Muscle of leg (tissue), 11 donors: ENCODE measurements around the gene NEURL2. TPM values are rescaled to one million over a fixed set of nuclear protein-coding genes. Genes with fewer than 3 reads are reported as not detected.

Experiments used
- DNase-seq: peaks from one replicate; pipeline ENCODE4 v3.0.0; 2013
- H3K27ac ChIP-seq: one replicate; pipeline ENCODE4 v1.5.1; 2013; ENCODE audit warnings: mild to moderate bottlenecking, low read length, control low read depth
- H3K27me3 ChIP-seq: one replicate; pipeline ENCODE4 v1.6.1; 2013; ENCODE audit warnings: low read length; ENCODE audit not compliant: control insufficient read depth, insufficient read depth
- H3K36me3 ChIP-seq: one replicate; pipeline ENCODE4 v1.6.1; 2013; ENCODE audit warnings: low read length; ENCODE audit not compliant: control insufficient read depth, insufficient read depth
- H3K4me1 ChIP-seq: one replicate; pipeline ENCODE4 v1.6.1; 2013; ENCODE audit warnings: low read length; ENCODE audit not compliant: control insufficient read depth, insufficient read depth
- H3K4me3 ChIP-seq: one replicate; pipeline ENCODE4 v1.5.1; 2013; ENCODE audit warnings: low read length, control low read depth
- H3K9me3 ChIP-seq: replicated peaks from 2 replicates; pipeline ENCODE4 v1.6.1; 2013; ENCODE audit warnings: low read depth, low read length; ENCODE audit not compliant: control insufficient read depth
- WGBS: methylation state at CpG from one replicate; pipeline ENCODE4 v1.1.5; 2013; ENCODE audit warnings: missing lambda C conversion rate; ENCODE audit not compliant: insufficient coverage; 5-methylcytosine and 5-hydroxymethylcytosine counted together
- polyA plus RNA-seq, 8 donors: library from polyadenylated mRNA; unstranded; fragments of 120-200 nt; gene quantifications; one replicate each; pipeline versions ENCODE4 v1.2.1 to v1.2.3, GENCODE V29; 2013; ENCODE audit warnings: inconsistent platforms in 1 of 8, low replicate concordance in 1 of 8; ENCODE audit not compliant: insufficient read length in 8 of 8, insufficient read depth in 1 of 8
- total RNA-seq: library from RNA; stranded (reverse); fragments of 120-200 nt; gene quantifications from one replicate; pipeline ENCODE4 v1.2.4, GENCODE V29; 2013

The NEURL2 gene
- total and polyA plus RNA-seq, 9 donors: 10.3 to 18.8 (median 15.4) TPM

- 85% methylated on average over 5 of the region's 5 CpGs for WGBS
- no peak overlapping the region for H3K27ac ChIP-seq
- H3K4me3 ChIP-seq: no peak overlapping the region
- peaks cover 4% of the 10 kb centered on the region for H3K36me3 ChIP-seq
- DNase-seq: no peak
- H3K9me3 ChIP-seq: no peaks in the 10 kb centered on the region
- no peaks in the 10 kb centered on the region for H3K27me3 ChIP-seq
- peaks cover 23% of the 10 kb centered on the region for H3K4me1 ChIP-seq
Measured at GRCh38 chr20:45859916-45860315, 31.1 kb downstream of the NEURL2 start.

- Histone ChIP-seq H3K4me1 (peaks cover 23% of the 10 kb centered on the region), H3K27ac (peak overlapping the region; percentile 84), H3K36me3 (peaks cover 15% of the 10 kb centered on the region), H3K9me3 (no peaks in the 10 kb centered on the region), H3K4me3 (peak overlapping the region; percentile 87), H3K27me3 (no peaks in the 10 kb centered on the region)
- 17% methylated on average over 1 of the region's 13 CpGs for WGBS
- DNase-seq: no peak
Measured at GRCh38 chr20:45857882-45858216, 33.2 kb downstream of the NEURL2 start.

- Histone ChIP-seq H3K27me3 (no peaks in the 10 kb centered on the region), H3K36me3 (peaks cover 17% of the 10 kb centered on the region), H3K4me1 (peaks cover 23% of the 10 kb centered on the region), H3K9me3 (no peaks in the 10 kb centered on the region), H3K4me3 (peak within 1 kb of the TSS; percentile 87), H3K27ac (peak within 1 kb of the TSS; percentile 84)
- DNase-seq: peak; percentile 100
- under 1% methylated on average over 24 of the region's 36 CpGs for WGBS
Measured at GRCh38 chr20:45857114-45857881, 33.7 kb downstream of the NEURL2 start, which contains the start of the genes ACOT8 and ZSWIM3. Gene ACOT8, minus strand, starts transcription at chr20:45857392. Its CDS starts 77 bp downstream, at chr20:45857315. Gene ZSWIM3, plus strand, starts transcription at chr20:45857614. Its CDS starts 212 bp downstream, at chr20:45857826.

- H3K9me3 ChIP-seq: no peaks in the 10 kb centered on the region
- H3K27ac ChIP-seq: no peak overlapping the region
- no CpG with 5 or more reads among the region's 2 CpGs for WGBS
- DNase-seq: no peak
- peaks cover 23% of the 10 kb centered on the region for H3K4me1 ChIP-seq
- H3K36me3 ChIP-seq: peaks cover 36% of the 10 kb centered on the region
- H3K27me3 ChIP-seq: no peaks in the 10 kb centered on the region
- H3K4me3 ChIP-seq: no peak overlapping the region
Measured at GRCh38 chr20:45853484-45853883, 37.5 kb downstream of the NEURL2 start.

GRCh38 chr20:45852326-45852725 is 38.7 kb downstream of the NEURL2 start:
- peaks cover 43% of the 10 kb centered on the region for H3K36me3 ChIP-seq
- H3K27me3 ChIP-seq: no peaks in the 10 kb centered on the region
- no CpG with 5 or more reads among the region's 6 CpGs for WGBS
- no peaks in the 10 kb centered on the region for H3K9me3 ChIP-seq
- H3K27ac ChIP-seq: no peak overlapping the region
- no peak for DNase-seq
- no peak overlapping the region for H3K4me3 ChIP-seq
- H3K4me1 ChIP-seq: peaks cover 15% of the 10 kb centered on the region

GRCh38 chr20:45851501-45851900 is 39.5 kb downstream of the NEURL2 start:
- H3K36me3 ChIP-seq: peaks cover 50% of the 10 kb centered on the region
- H3K27me3 ChIP-seq: no peaks in the 10 kb centered on the region
- DNase-seq: no peak
- H3K9me3 ChIP-seq: no peaks in the 10 kb centered on the region
- H3K4me1 ChIP-seq: peaks cover 12% of the 10 kb centered on the region
- H3K27ac ChIP-seq: no peak overlapping the region
- no peak overlapping the region for H3K4me3 ChIP-seq

GRCh38 chr20:45850926-45851325 is 40.1 kb downstream of the NEURL2 start:
- DNase-seq: no peak
- Histone ChIP-seq H3K4me3 (no peak overlapping the region), H3K9me3 (no peaks in the 10 kb centered on the region), H3K27ac (no peak overlapping the region), H3K27me3 (no peaks in the 10 kb centered on the region), H3K36me3 (peaks cover 56% of the 10 kb centered on the region), H3K4me1 (peaks cover 6% of the 10 kb centered on the region)
- no CpG with 5 or more reads among the region's 1 CpG for WGBS

GRCh38 chr20:45850238-45850637 is 40.8 kb downstream of the NEURL2 start:
- H3K4me3 ChIP-seq: no peak overlapping the region
- no peaks in the 10 kb centered on the region for H3K27me3 ChIP-seq
- H3K9me3 ChIP-seq: no peaks in the 10 kb centered on the region
- H3K36me3 ChIP-seq: peaks cover 59% of the 10 kb centered on the region
- no peak for DNase-seq
- WGBS: 79% methylated on average over 2 of the region's 2 CpGs
- H3K27ac ChIP-seq: no peak overlapping the region
- peaks cover 2% of the 10 kb centered on the region for H3K4me1 ChIP-seq

GRCh38 chr20:45848969-45849582 is 41.9 kb downstream of the NEURL2 start:
- Histone ChIP-seq H3K27ac (no peak overlapping the region), H3K9me3 (no peaks in the 10 kb centered on the region), H3K4me3 (no peak overlapping the region), H3K27me3 (no peaks in the 10 kb centered on the region), H3K36me3 (peaks cover 59% of the 10 kb centered on the region), H3K4me1 (no peaks in the 10 kb centered on the region)
- 100% methylated on average over 1 of the region's 8 CpGs for WGBS
- DNase-seq: no peak

GRCh38 chr20:45848421-45848820 is 42.6 kb downstream of the NEURL2 start:
- peaks cover 61% of the 10 kb centered on the region for H3K36me3 ChIP-seq
- H3K4me1 ChIP-seq: no peaks in the 10 kb centered on the region
- H3K9me3 ChIP-seq: no peaks in the 10 kb centered on the region
- no peak overlapping the region for H3K27ac ChIP-seq
- H3K27me3 ChIP-seq: no peaks in the 10 kb centered on the region
- DNase-seq: no peak
- no peak overlapping the region for H3K4me3 ChIP-seq
- WGBS: 96% methylated on average over 8 of the region's 8 CpGs
